OCI-LY1 (cell line): Measurements from ENCODE around the gene HTR4.

ENCODE experiments used
- CTCF ChIP-seq: fragments of 200-600 bp; sonication (generic), shearing (Covaris generic); IDR thresholded peaks from 2 replicates; pipeline ENCODE4 v1.5.1; 2017; ENCODE audit warnings: mild to moderate bottlenecking, antibody characterized with exemption, low read length, moderate library complexity, mixed read lengths
- EZH2 ChIP-seq: fragments of 200-600 bp; sonication (generic), shearing (Covaris generic); IDR thresholded peaks from 2 replicates; pipeline ENCODE4 v1.8.0; 2017; ENCODE audit warnings: borderline replicate concordance, mixed run types, mild to moderate bottlenecking, antibody characterized with exemption, low read length, moderate library complexity, mixed read lengths

GRCh38 chr5:148524721-148525120, 129.6 kb downstream of the HTR4 start:
- TF ChIP-seq CTCF = no peak
- TF ChIP-seq EZH2 = no peak
